ENCODE data around the gene KRT13.

The KRT13 gene

GRCh38 chr17:41484920-41485904, 20.2 kb downstream of the KRT13 start:
- H3K9me3 ChIP-seq (ENCODE audit: control insufficient read depth in 5 of 5, low read length in 5 of 5): no peaks in the 10 kb centered on the region
- no peak overlapping the region for H3K4me3 ChIP-seq (ENCODE audit: low read depth in 1 of 5, low read length in 5 of 5)
- peaks cover 0 to 3% (median 0%) of the 10 kb centered on the region in 5 donors for H3K4me1 ChIP-seq (ENCODE audit: control insufficient read depth in 5 of 5, insufficient read depth in 5 of 5, low read length in 5 of 5)
- H3K9ac ChIP-seq (ENCODE audit: low read length in 5 of 5): no peak overlapping the region
- no peaks in the 10 kb centered on the region for H3K36me3 ChIP-seq (ENCODE audit: control insufficient read depth in 5 of 5, insufficient read depth in 5 of 5, low read length in 5 of 5)
- peaks cover 0 to 11% (median 5%) of the 10 kb centered on the region in 5 donors for H3K27me3 ChIP-seq (ENCODE audit: control insufficient read depth in 5 of 5, insufficient read depth in 4 of 5, low read length in 5 of 5)
- no peak overlapping the region for H3K27ac ChIP-seq (ENCODE audit: low read depth, low read length)

DNA sequence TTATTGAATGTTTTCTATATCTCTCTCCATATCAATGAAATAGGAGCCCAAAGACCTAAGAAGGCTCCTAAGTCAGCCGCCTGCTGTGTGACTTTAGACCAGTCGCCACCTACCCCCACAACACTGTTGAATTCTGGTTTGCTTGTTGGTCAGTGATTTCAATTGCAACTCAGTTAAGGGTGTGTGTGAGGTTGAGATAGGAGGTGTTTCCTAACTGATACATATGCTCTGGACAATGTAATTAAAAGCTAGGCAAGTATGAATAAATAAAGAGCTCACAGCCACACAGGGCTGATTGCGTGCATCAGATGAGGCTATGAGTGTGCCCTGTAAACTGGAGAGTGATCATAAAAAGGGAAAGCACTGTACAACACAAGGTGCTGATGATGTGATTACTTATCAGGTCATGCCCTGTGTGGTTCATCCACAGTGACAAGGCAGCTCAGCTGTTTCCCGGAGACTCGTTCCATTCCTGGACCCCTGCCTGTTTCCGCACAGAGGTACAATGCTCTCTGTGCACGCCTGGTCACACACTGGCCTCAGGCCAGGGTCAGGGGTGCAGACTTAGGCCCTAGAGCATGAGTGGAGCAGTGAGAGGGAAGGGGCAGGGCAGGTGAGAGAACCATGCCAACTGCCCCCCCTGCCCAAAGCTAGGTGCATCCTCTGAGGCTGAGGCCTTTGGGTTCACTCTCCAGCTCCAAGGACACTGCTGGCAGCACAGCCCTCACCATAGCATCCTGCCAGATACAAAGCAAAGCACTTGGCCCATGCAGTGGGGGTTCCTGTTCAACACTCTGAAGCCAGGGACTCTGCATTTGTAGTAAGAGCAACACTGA, 21.2 kb downstream of the KRT13 start:
- Histone ChIP-seq H3K4me3 (ENCODE audit: low read depth in 1 of 5, low read length in 5 of 5) (no peak overlapping the region), H3K4me1 (ENCODE audit: control insufficient read depth in 5 of 5, insufficient read depth in 5 of 5, low read length in 5 of 5) (no peaks in the 10 kb centered on the region), H3K9ac (ENCODE audit: low read length in 5 of 5) (no peak overlapping the region), H3K9me3 (ENCODE audit: control insufficient read depth in 5 of 5, low read length in 5 of 5) (no peaks in the 10 kb centered on the region), H3K36me3 (ENCODE audit: control insufficient read depth in 5 of 5, insufficient read depth in 5 of 5, low read length in 5 of 5) (no peaks in the 10 kb centered on the region), H3K27me3 (ENCODE audit: control insufficient read depth in 5 of 5, insufficient read depth in 4 of 5, low read length in 5 of 5) (peaks cover 0 to 11% (median 5%) of the 10 kb centered on the region in 5 donors), H3K27ac (ENCODE audit: low read depth, low read length) (no peak overlapping the region)

DNA sequence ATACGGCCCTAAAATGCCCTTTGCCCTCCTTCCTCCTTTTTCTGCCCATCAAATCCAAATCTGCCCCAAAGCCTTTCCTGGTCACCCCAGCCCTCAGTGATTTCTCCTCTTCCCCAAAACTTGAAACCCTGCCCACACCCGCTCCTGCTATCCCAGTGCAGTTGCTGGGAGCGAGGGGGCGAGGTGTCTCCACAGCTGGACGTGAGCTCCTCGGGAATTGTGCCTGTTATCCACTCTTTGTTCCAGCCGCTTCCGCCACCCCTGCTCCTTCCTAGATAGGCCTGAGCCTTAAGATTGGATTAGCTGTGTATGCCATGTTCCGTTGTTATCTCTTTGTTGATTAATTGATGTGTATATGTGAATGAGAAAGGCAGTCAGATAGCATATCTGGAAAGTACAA, 21.9 kb downstream of the KRT13 start:
- Histone ChIP-seq H3K27ac (ENCODE audit: low read depth, low read length) (no peak overlapping the region), H3K4me1 (ENCODE audit: control insufficient read depth in 5 of 5, insufficient read depth in 5 of 5, low read length in 5 of 5) (no peaks in the 10 kb centered on the region), H3K9me3 (ENCODE audit: control insufficient read depth in 5 of 5, low read length in 5 of 5) (no peaks in the 10 kb centered on the region), H3K9ac (ENCODE audit: low read length in 5 of 5) (no peak overlapping the region), H3K4me3 (ENCODE audit: low read depth in 1 of 5, low read length in 5 of 5) (no peak overlapping the region), H3K27me3 (ENCODE audit: control insufficient read depth in 5 of 5, insufficient read depth in 4 of 5, low read length in 5 of 5) (peaks cover 0 to 11% (median 5%) of the 10 kb centered on the region in 5 donors), H3K36me3 (ENCODE audit: control insufficient read depth in 5 of 5, insufficient read depth in 5 of 5, low read length in 5 of 5) (no peaks in the 10 kb centered on the region)

GRCh38 chr17:41481036-41481435, 24.4 kb downstream of the KRT13 start, which contains the start of gene KRT35:
KRT35 (minus strand) TSS chr17:41481151; CDS start chr17:41481097, 54 bp downstream.
- Histone ChIP-seq H3K4me1 (ENCODE audit: control insufficient read depth in 5 of 5, insufficient read depth in 5 of 5, low read length in 5 of 5) (no peaks in the 10 kb centered on the region), H3K27ac (ENCODE audit: low read depth, low read length) (no peak within 1 kb of the TSS), H3K4me3 (ENCODE audit: low read depth in 1 of 5, low read length in 5 of 5) (no peak within 1 kb of the TSS), H3K9me3 (ENCODE audit: control insufficient read depth in 5 of 5, low read length in 5 of 5) (no peaks in the 10 kb centered on the region), H3K27me3 (ENCODE audit: control insufficient read depth in 5 of 5, insufficient read depth in 4 of 5, low read length in 5 of 5) (peaks cover 0 to 3% (median 0%) of the 10 kb centered on the region in 5 donors), H3K36me3 (ENCODE audit: control insufficient read depth in 5 of 5, insufficient read depth in 5 of 5, low read length in 5 of 5) (no peaks in the 10 kb centered on the region), H3K9ac (ENCODE audit: low read length in 5 of 5) (no peak within 1 kb of the TSS)

DNA sequence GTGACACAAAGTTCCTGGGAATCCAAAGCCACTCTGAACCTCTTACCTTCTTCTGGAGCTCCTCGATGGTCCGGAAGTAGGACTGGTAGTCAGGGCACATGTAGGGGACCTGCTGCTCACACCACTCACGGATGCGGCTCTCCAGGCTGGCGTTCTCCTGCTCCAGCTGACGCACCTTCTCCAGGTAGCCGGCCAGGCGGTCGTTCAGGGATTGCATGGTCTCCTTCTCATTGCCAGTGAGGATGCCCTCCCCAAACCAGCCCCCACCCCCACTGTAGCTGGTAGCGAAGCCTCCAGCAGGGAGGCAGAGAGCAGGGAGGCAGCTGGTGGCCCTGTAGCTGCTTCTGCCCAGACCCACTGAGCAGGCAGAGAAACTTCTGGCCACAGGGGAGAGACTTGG, 24.8 kb downstream of the KRT13 start:
- Histone ChIP-seq H3K27ac (ENCODE audit: low read depth, low read length) (no peak overlapping the region), H3K9ac (ENCODE audit: low read length in 5 of 5) (no peak overlapping the region), H3K27me3 (ENCODE audit: control insufficient read depth in 5 of 5, insufficient read depth in 4 of 5, low read length in 5 of 5) (peaks cover 0 to 3% (median 0%) of the 10 kb centered on the region in 5 donors), H3K4me1 (ENCODE audit: control insufficient read depth in 5 of 5, insufficient read depth in 5 of 5, low read length in 5 of 5) (no peaks in the 10 kb centered on the region), H3K9me3 (ENCODE audit: control insufficient read depth in 5 of 5, low read length in 5 of 5) (no peaks in the 10 kb centered on the region), H3K36me3 (ENCODE audit: control insufficient read depth in 5 of 5, insufficient read depth in 5 of 5, low read length in 5 of 5) (no peaks in the 10 kb centered on the region), H3K4me3 (ENCODE audit: low read depth in 1 of 5, low read length in 5 of 5) (no peak overlapping the region)

DNA sequence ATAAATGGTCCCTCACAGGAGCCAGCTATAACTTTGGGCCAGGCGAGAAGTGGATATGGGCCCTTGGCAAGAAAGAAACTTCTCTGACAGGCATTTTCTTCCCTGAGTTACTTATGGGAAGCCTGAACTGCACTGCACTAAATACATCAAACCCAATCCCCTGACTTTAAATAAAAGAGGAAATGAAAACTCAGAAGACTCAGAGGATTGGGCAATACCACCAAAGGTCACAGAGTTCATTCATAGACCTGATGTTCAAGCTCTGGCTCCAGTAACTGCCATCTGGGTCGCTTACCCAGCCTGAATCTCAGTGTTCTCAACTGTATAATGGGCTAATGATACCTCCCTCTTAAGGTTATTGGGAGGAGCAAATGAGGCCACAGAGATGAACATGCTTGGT, 25.3 kb downstream of the KRT13 start:
- H3K9me3 ChIP-seq (ENCODE audit: control insufficient read depth in 5 of 5, low read length in 5 of 5): no peaks in the 10 kb centered on the region
- no peaks in the 10 kb centered on the region for H3K36me3 ChIP-seq (ENCODE audit: control insufficient read depth in 5 of 5, insufficient read depth in 5 of 5, low read length in 5 of 5)
- no peak overlapping the region for H3K27ac ChIP-seq (ENCODE audit: low read depth, low read length)
- H3K4me3 ChIP-seq (ENCODE audit: low read depth in 1 of 5, low read length in 5 of 5): no peak overlapping the region
- H3K4me1 ChIP-seq (ENCODE audit: control insufficient read depth in 5 of 5, insufficient read depth in 5 of 5, low read length in 5 of 5): no peaks in the 10 kb centered on the region
- peaks cover 0 to 3% (median 0%) of the 10 kb centered on the region in 5 donors for H3K27me3 ChIP-seq (ENCODE audit: control insufficient read depth in 5 of 5, insufficient read depth in 4 of 5, low read length in 5 of 5)
- no peak overlapping the region for H3K9ac ChIP-seq (ENCODE audit: low read length in 5 of 5)

DNA sequence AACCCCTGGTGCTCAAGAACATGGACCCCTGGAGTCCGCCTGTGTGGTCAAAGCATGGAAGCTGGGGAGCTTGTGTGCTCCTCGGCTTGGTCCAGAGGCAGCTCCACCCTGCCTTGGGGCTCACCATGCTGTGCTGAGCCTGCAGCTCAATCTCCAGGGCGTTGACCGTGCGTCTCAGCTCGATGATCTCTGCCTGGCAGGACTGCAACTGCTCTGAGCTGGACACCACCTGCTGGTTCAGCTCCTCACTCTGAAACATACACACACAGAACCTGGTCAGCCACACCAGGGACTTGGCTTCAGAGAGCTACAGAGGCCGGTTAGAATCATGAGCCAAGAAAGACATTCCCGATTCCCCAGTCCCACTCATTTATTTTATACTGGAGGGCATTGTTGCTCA, 27.2 kb downstream of the KRT13 start:
- Histone ChIP-seq H3K9me3 (ENCODE audit: control insufficient read depth in 5 of 5, low read length in 5 of 5) (no peaks in the 10 kb centered on the region), H3K4me3 (ENCODE audit: low read depth in 1 of 5, low read length in 5 of 5) (no peak overlapping the region), H3K9ac (ENCODE audit: low read length in 5 of 5) (no peak overlapping the region)

GRCh38 chr17:41476866-41477815, 28.3 kb downstream of the KRT13 start:
- H3K36me3 ChIP-seq (ENCODE audit: control insufficient read depth in 5 of 5, insufficient read depth in 5 of 5, low read length in 5 of 5): no peaks in the 10 kb centered on the region
- H3K4me1 ChIP-seq (ENCODE audit: control insufficient read depth in 5 of 5, insufficient read depth in 5 of 5, low read length in 5 of 5): no peaks in the 10 kb centered on the region
- no peak overlapping the region for H3K4me3 ChIP-seq (ENCODE audit: low read depth in 1 of 5, low read length in 5 of 5)

More for the DNA sequence above, 27.2 kb downstream of the KRT13 start:
- H3K4me1 ChIP-seq (ENCODE audit: control insufficient read depth in 5 of 5, insufficient read depth in 5 of 5, low read length in 5 of 5): no peaks in the 10 kb centered on the region
- no peaks in the 10 kb centered on the region for H3K27me3 ChIP-seq (ENCODE audit: control insufficient read depth in 5 of 5, insufficient read depth in 4 of 5, low read length in 5 of 5)
- no peak overlapping the region for H3K27ac ChIP-seq (ENCODE audit: low read depth, low read length)
- H3K36me3 ChIP-seq (ENCODE audit: control insufficient read depth in 5 of 5, insufficient read depth in 5 of 5, low read length in 5 of 5): no peaks in the 10 kb centered on the region

GRCh38 chr17:41475421-41475820, 30.0 kb downstream of the KRT13 start:
- H3K9me3 ChIP-seq (ENCODE audit: control insufficient read depth in 5 of 5, low read length in 5 of 5): peaks cover 0 to 3% (median 0%) of the 10 kb centered on the region in 5 donors
- H3K27me3 ChIP-seq (ENCODE audit: control insufficient read depth in 5 of 5, insufficient read depth in 4 of 5, low read length in 5 of 5): no peaks in the 10 kb centered on the region
- H3K9ac ChIP-seq (ENCODE audit: low read length in 5 of 5): no peak overlapping the region
- no peaks in the 10 kb centered on the region for H3K4me1 ChIP-seq (ENCODE audit: control insufficient read depth in 5 of 5, insufficient read depth in 5 of 5, low read length in 5 of 5)
- no peaks in the 10 kb centered on the region for H3K36me3 ChIP-seq (ENCODE audit: control insufficient read depth in 5 of 5, insufficient read depth in 5 of 5, low read length in 5 of 5)
- no peak overlapping the region for H3K4me3 ChIP-seq (ENCODE audit: low read depth in 1 of 5, low read length in 5 of 5)
- no peak overlapping the region for H3K27ac ChIP-seq (ENCODE audit: low read depth, low read length)

More at GRCh38 chr17:41476866-41477815, 28.3 kb downstream of the KRT13 start:
- no peaks in the 10 kb centered on the region for H3K27me3 ChIP-seq (ENCODE audit: control insufficient read depth in 5 of 5, insufficient read depth in 4 of 5, low read length in 5 of 5)
- H3K9me3 ChIP-seq (ENCODE audit: control insufficient read depth in 5 of 5, low read length in 5 of 5): no peaks in the 10 kb centered on the region
- H3K9ac ChIP-seq (ENCODE audit: low read length in 5 of 5): no peak overlapping the region
- no peak overlapping the region for H3K27ac ChIP-seq (ENCODE audit: low read depth, low read length)
